ENCODE results near the gene H1-8.

H1-8 gene

DNA sequence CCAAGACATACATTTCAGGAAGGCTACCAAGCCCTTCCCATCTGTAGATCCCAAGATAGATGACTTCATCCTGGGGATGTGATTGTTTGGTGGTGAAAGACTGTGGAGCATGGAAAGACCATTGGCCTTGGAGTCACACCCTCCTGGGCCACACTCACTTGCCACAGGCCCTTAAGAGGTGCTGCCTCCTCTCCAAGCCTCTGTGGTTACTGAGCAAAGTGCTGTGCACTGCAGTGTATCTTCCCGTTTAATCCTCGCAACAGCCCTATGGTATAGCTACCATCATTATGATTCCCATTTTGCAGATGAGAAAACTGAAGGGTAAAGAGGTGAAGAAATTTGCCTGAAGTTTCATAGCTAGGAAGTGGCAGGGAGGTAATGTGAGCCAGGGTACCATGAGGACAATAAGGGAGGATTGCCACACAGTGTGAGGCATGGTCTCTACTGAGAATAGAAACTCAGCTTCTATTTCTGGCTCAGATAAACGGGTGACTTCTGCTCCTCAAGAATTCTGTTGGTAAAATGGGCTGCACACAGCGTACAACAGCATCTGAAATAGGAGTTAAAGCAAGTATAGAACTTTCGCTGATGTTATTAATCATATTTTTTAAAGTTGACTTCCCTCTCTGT is 38.4 kb upstream of the H1-8 start:
- Histone ChIP-seq H2AFZ (no peak overlapping the region), H3K4me3 (ENCODE audit: low read depth, low read length) (no peak overlapping the region), H3K9ac (no peak overlapping the region), H3K27me3 (ENCODE audit: control insufficient read depth, insufficient read depth, low read length) (no peaks in the 10 kb centered on the region), H3K4me2 (ENCODE audit: low read length) (no peak overlapping the region), H3K36me3 (ENCODE audit: control insufficient read depth, insufficient read depth, low read length) (no peaks in the 10 kb centered on the region), H3K79me2 (no peaks in the 10 kb centered on the region), H3K9me3 (ENCODE audit: control insufficient read depth, low read length) (no peaks in the 10 kb centered on the region), H3K27ac (no peak overlapping the region), H3K4me1 (no peaks in the 10 kb centered on the region)
- TF ChIP-seq, protein P1, sequence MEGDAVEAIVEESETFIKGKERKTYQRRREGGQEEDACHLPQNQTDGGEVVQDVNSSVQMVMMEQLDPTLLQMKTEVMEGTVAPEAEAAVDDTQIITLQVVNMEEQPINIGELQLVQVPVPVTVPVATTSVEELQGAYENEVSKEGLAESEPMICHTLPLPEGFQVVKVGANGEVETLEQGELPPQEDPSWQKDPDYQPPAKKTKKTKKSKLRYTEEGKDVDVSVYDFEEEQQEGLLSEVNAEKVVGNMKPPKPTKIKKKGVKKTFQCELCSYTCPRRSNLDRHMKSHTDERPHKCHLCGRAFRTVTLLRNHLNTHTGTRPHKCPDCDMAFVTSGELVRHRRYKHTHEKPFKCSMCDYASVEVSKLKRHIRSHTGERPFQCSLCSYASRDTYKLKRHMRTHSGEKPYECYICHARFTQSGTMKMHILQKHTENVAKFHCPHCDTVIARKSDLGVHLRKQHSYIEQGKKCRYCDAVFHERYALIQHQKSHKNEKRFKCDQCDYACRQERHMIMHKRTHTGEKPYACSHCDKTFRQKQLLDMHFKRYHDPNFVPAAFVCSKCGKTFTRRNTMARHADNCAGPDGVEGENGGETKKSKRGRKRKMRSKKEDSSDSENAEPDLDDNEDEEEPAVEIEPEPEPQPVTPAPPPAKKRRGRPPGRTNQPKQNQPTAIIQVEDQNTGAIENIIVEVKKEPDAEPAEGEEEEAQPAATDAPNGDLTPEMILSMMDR (IDR thresholded peaks at IDR 0.05) = no peak

DNA sequence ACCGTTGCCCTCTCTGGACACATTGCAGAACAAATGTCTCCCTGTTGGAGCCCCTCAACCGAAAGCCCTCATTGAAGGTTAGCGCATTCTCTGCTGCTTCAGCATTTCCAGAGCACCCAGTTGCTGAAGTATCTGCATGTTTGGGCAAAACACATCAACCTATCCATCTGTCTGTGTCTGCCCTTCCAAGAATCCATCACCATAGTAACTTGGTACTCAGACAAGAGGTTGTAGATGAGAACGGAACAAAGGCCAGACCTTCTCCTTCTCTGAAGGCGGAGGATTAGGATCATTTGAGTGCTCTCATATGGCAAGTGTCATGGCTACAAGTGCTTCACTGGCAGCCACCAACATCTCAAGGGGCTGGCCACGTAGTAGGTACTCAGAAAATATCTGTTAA is 37.6 kb upstream of the H1-8 start:
- H2AFZ ChIP-seq = no peak overlapping the region
- no peaks in the 10 kb centered on the region for H3K4me1 ChIP-seq
- TF ChIP-seq, protein P1 (IDR thresholded peaks at IDR 0.05) = no peak
- no peaks in the 10 kb centered on the region for H3K36me3 ChIP-seq (ENCODE audit: control insufficient read depth, insufficient read depth, low read length)
- H3K4me3 ChIP-seq (ENCODE audit: low read depth, low read length) = no peak overlapping the region
- H3K4me2 ChIP-seq (ENCODE audit: low read length) = no peak overlapping the region
- H3K9ac ChIP-seq = no peak overlapping the region
- H3K27me3 ChIP-seq (ENCODE audit: control insufficient read depth, insufficient read depth, low read length) = no peaks in the 10 kb centered on the region
- no peaks in the 10 kb centered on the region for H3K79me2 ChIP-seq
- H3K27ac ChIP-seq = no peak overlapping the region
- H3K9me3 ChIP-seq (ENCODE audit: control insufficient read depth, low read length) = no peaks in the 10 kb centered on the region

GRCh38 chr3:129506231-129506742 is 36.7 kb upstream of the H1-8 start:
- Histone ChIP-seq H3K9ac (no peak overlapping the region), H3K9me3 (ENCODE audit: control insufficient read depth, low read length) (no peaks in the 10 kb centered on the region), H3K79me2 (no peaks in the 10 kb centered on the region), H3K4me1 (no peaks in the 10 kb centered on the region), H3K36me3 (ENCODE audit: control insufficient read depth, insufficient read depth, low read length) (no peaks in the 10 kb centered on the region), H3K4me2 (ENCODE audit: low read length) (no peak overlapping the region), H3K27me3 (ENCODE audit: control insufficient read depth, insufficient read depth, low read length) (no peaks in the 10 kb centered on the region), H3K4me3 (ENCODE audit: low read depth, low read length) (no peak overlapping the region), H2AFZ (no peak overlapping the region), H3K27ac (no peak overlapping the region)
- TF ChIP-seq, protein P1 (IDR thresholded peaks at IDR 0.05) = no peak

- Histone ChIP-seq H3K36me3 (ENCODE audit: control insufficient read depth, insufficient read depth, low read length) (no peaks in the 10 kb centered on the region), H3K9me3 (ENCODE audit: control insufficient read depth, low read length) (no peaks in the 10 kb centered on the region), H3K4me1 (no peaks in the 10 kb centered on the region), H3K9ac (no peak overlapping the region), H2AFZ (no peak overlapping the region), H3K27ac (no peak overlapping the region), H3K4me2 (ENCODE audit: low read length) (no peak overlapping the region), H3K4me3 (ENCODE audit: low read depth, low read length) (no peak overlapping the region), H3K27me3 (ENCODE audit: control insufficient read depth, insufficient read depth, low read length) (no peaks in the 10 kb centered on the region), H3K79me2 (no peaks in the 10 kb centered on the region)
- TF ChIP-seq, protein P1 (IDR thresholded peaks at IDR 0.05) = no peak
Measured at GRCh38 chr3:129507181-129507831, 35.7 kb upstream of the H1-8 start.
